IMR-90 (cell line): ENCODE results near the gene LTBP4. TPM values are rescaled to one million over a fixed set of nuclear protein-coding genes. Genes with fewer than 3 reads are reported as not detected.

Experiments
- ATAC-seq: fragments of 200-7000 bp; cut with Tn5 transposase; 2 replicates; pipeline ENCODE4 v1.9.1; 2020; ENCODE audit warnings: low read depth, mild to moderate bottlenecking, moderate library complexity
- BruUV-seq: library from RNA; stranded (reverse); fragments of 400-500 nt; replicated peaks from 2 replicates; lab custom pipeline; 2021; lab: Mats Ljungman, UMichigan
- CTCF ChIA-PET: fragments of 300-600 bp; formaldehyde crosslinking; extraction: SDS; loops from one replicate; lab custom pipeline; 2021; ENCODE audit warnings: antibody characterized with exemption; lab: Yijun Ruan, JAX
- POLR2A ChIA-PET: fragments of 300-600 bp; sonication (Branson Sonifier 250); formaldehyde crosslinking; loops from one replicate; lab custom pipeline; 2022; ENCODE audit warnings: antibody characterized with exemption; ENCODE audit not compliant: unreplicated experiment; lab: Charles Lee
- DNase-seq: peaks from one replicate; pipeline ENCODE4 v3.0.0; 2013
- H2AFZ ChIP-seq: replicated peaks from 2 replicates; pipeline ENCODE3; 2013; ENCODE audit warnings: low read length, mild to moderate bottlenecking; ENCODE audit not compliant: poor library complexity
- H2AK5ac ChIP-seq: 2 replicates; pipeline ENCODE4 v1.6.1; 2013; ENCODE audit warnings: low read depth, low read length, inconsistent platforms
- H2AK9ac ChIP-seq: replicated peaks from 2 replicates; pipeline ENCODE3; 2013; ENCODE audit warnings: mild to moderate bottlenecking, low read depth, low read length, moderate library complexity; ENCODE audit not compliant: poor library complexity
- H2BK120ac ChIP-seq: 2 replicates; pipeline ENCODE4 v1.6.1; 2013; ENCODE audit warnings: low read depth, low read length, inconsistent platforms
- H2BK15ac ChIP-seq: 3 replicates; pipeline ENCODE4 v1.6.1; 2013; ENCODE audit warnings: low read depth, low read length, inconsistent platforms
- H2BK20ac ChIP-seq: 2 replicates; pipeline ENCODE4 v1.6.1; 2013; ENCODE audit warnings: low read depth, mild to moderate bottlenecking, inconsistent platforms, low read length, moderate library complexity
- H2BK5ac ChIP-seq: 2 replicates; pipeline ENCODE4 v1.6.1; 2013; ENCODE audit warnings: mild to moderate bottlenecking, low read depth, low read length, inconsistent platforms; ENCODE audit not compliant: poor library complexity, severe bottlenecking
- H3K14ac ChIP-seq: replicated peaks from 2 replicates; pipeline ENCODE4 v1.6.1; 2013; ENCODE audit warnings: low read depth, low read length, inconsistent platforms
- H3K18ac ChIP-seq: 2 replicates; pipeline ENCODE4 v1.6.1; 2013; ENCODE audit warnings: low read depth, low read length, control low read depth
- H3K23ac ChIP-seq: 2 replicates; pipeline ENCODE4 v1.6.1; 2013; ENCODE audit warnings: low read depth, low read length, inconsistent platforms
- H3K27ac ChIP-seq: 2 replicates; pipeline ENCODE4 v1.5.1; 2013; ENCODE audit warnings: mild to moderate bottlenecking, control low read depth, low read length; ENCODE audit not compliant: insufficient read depth
- H3K27me3 ChIP-seq: 2 replicates; pipeline ENCODE4 v1.6.1; 2013; ENCODE audit warnings: low read length; ENCODE audit not compliant: control insufficient read depth, insufficient read depth
- H3K36me3 ChIP-seq: 2 replicates; pipeline ENCODE4 v1.6.1; 2013; ENCODE audit warnings: low read length, mixed read lengths; ENCODE audit not compliant: control insufficient read depth, insufficient read depth
- H3K4ac ChIP-seq: 2 replicates; pipeline ENCODE4 v1.6.1; 2013; ENCODE audit warnings: low read depth, low read length, inconsistent platforms
- H3K4me1 ChIP-seq: 2 replicates; pipeline ENCODE4 v1.6.1; 2013; ENCODE audit warnings: low read length, mixed read lengths; ENCODE audit not compliant: control insufficient read depth, insufficient read depth
- H3K4me2 ChIP-seq: 2 replicates; pipeline ENCODE4 v1.6.1; 2013; ENCODE audit warnings: low read depth, mild to moderate bottlenecking, control low read depth, low read length, moderate library complexity
- H3K4me3 ChIP-seq: 2 replicates; pipeline ENCODE4 v1.5.1; 2013; ENCODE audit warnings: low read depth, mild to moderate bottlenecking, control low read depth, low read length, moderate library complexity; ENCODE audit not compliant: insufficient read depth
- H3K56ac ChIP-seq: 2 replicates; pipeline ENCODE4 v1.6.1; 2013; ENCODE audit warnings: low read length, inconsistent platforms; ENCODE audit not compliant: insufficient read depth; ENCODE audit errors: extremely low read depth
- H3K79me1 ChIP-seq, 2 experiments: 2 replicates each; pipeline ENCODE4 v1.6.1; 2013; ENCODE audit warnings: low read length in 2 of 2, inconsistent platforms in 1 of 2, low read depth in 1 of 2
- H3K9ac ChIP-seq: 2 replicates; pipeline ENCODE4 v1.6.1; 2013; ENCODE audit warnings: low read depth, low read length, control low read depth
- H3K9me1 ChIP-seq: 2 replicates; pipeline ENCODE4 v1.6.1; 2013; ENCODE audit warnings: low read length, inconsistent platforms; ENCODE audit not compliant: insufficient read depth
- H3K9me3 ChIP-seq: 2 replicates; pipeline ENCODE4 v1.6.1; 2013; ENCODE audit warnings: low read length; ENCODE audit not compliant: control insufficient read depth, insufficient read depth
- H4K20me1 ChIP-seq: 2 replicates; pipeline ENCODE4 v1.6.1; 2013; ENCODE audit warnings: low read length, inconsistent platforms; ENCODE audit not compliant: insufficient read depth
- H4K5ac ChIP-seq: 2 replicates; pipeline ENCODE4 v1.6.1; 2013; ENCODE audit warnings: mild to moderate bottlenecking, low read depth, low read length, control low read depth
- H4K8ac ChIP-seq, 2 experiments: 2 replicates each; pipeline ENCODE4 v1.6.1; 2013; ENCODE audit warnings: low read depth in 2 of 2, low read length in 2 of 2, control low read depth in 1 of 2, inconsistent platforms in 1 of 2
- H4K91ac ChIP-seq: 2 replicates; pipeline ENCODE4 v1.6.1; 2013; ENCODE audit warnings: low read depth, low read length, inconsistent platforms; ENCODE audit not compliant: insufficient read depth
- CEBPB ChIP-seq: IDR thresholded peaks from 2 replicates; pipeline ENCODE4 v1.6.1; 2012; ENCODE audit warnings: low read depth, low read length, improper control_type of control experiment
- CTCF ChIP-seq: conservative IDR thresholded peaks from 2 replicates; pipeline ENCODE4 v1.5.1; 2012; ENCODE audit warnings: mild to moderate bottlenecking, low read depth, low read length, improper control_type of control experiment
- FOS ChIP-seq: fragments of 150-350 bp; IDR thresholded peaks from 2 replicates; pipeline ENCODE4 v1.6.1; 2016; ENCODE audit warnings: low read depth, low read length
- MAFK ChIP-seq: IDR thresholded peaks from 2 replicates; pipeline ENCODE4 v1.6.1; 2012; ENCODE audit warnings: low read depth, low read length, improper control_type of control experiment
- MAZ ChIP-seq: IDR thresholded peaks from 2 replicates; pipeline ENCODE4 v1.6.1; 2012; ENCODE audit warnings: low read depth, mild to moderate bottlenecking, low read length, improper control_type of control experiment, moderate library complexity, borderline replicate concordance
- NFE2L2 ChIP-seq: fragments of 150-350 bp; IDR thresholded peaks from 2 replicates; pipeline ENCODE4 v1.6.1; 2016; ENCODE audit warnings: low read depth, mild to moderate bottlenecking, low read length
- RAD21 ChIP-seq: IDR thresholded peaks from 2 replicates; pipeline ENCODE4 v1.6.1; 2012; ENCODE audit warnings: low read length, improper control_type of control experiment
- RCOR1 ChIP-seq: IDR thresholded peaks from 2 replicates; pipeline ENCODE4 v1.6.1; 2012; ENCODE audit warnings: mild to moderate bottlenecking, low read length, improper control_type of control experiment; ENCODE audit not compliant: insufficient replicate concordance
- SMC3 ChIP-seq: fragments of 150-350 bp; IDR thresholded peaks from 2 replicates; pipeline ENCODE4 v1.6.1; 2016; ENCODE audit warnings: low read depth, mild to moderate bottlenecking, antibody characterized with exemption, low read length, moderate library complexity
- WGBS, 2 experiments: methylation state at CpG; one replicate each; pipeline versions ENCODE4 v1.1.5 to v1.1.7; 2013; ENCODE audit warnings: missing lambda C conversion rate in 2 of 2; ENCODE audit not compliant: insufficient read length in 1 of 2; ENCODE audit errors: extremely low coverage in 2 of 2; 5-methylcytosine and 5-hydroxymethylcytosine counted together
- dilution Hi-C: fragments of 300-500 bp; cut with HindIII; formaldehyde crosslinking; loops from one replicate; pipeline ENCODE4 v1.14.3; 2018; ENCODE audit warnings: low sequenced_read_pairs; ENCODE audit not compliant: unreplicated experiment
- in situ Hi-C: fragments of 300-500 bp; cut with MboI; formaldehyde crosslinking; loops from 3 replicates; pipeline ENCODE4 v1.14.3; 2019; ENCODE audit warnings: low sequenced_read_pairs, inconsistent platforms, mixed read lengths
- intact Hi-C: fragments of 100-400 bp; cut with micrococcal nuclease; formaldehyde crosslinking; loops from 2 replicates; pipeline ENCODE4 v1.10.0; 2022
- polyA plus RNA-seq, 3 experiments: library from polyadenylated mRNA; depleted of rRNA; stranded (reverse); fragments of >200 nt; gene quantifications; 2 replicates each; pipeline ENCODE4 v1.2.3, GENCODE V29; 2012; ENCODE audit warnings: low replicate concordance in 1 of 3
- total RNA-seq: library from RNA; depleted of rRNA; stranded (reverse); fragments of >200 nt; gene quantifications from 2 replicates; pipeline ENCODE4 v1.2.3, GENCODE V29; 2012
- TF ChIP-seq, protein P1 (sequence below): fragments of 150-350 bp; IDR thresholded peaks from 2 replicates; pipeline ENCODE4 v1.6.1; 2016; ENCODE audit warnings: low read depth, mild to moderate bottlenecking, low read length, moderate library complexity, borderline replicate concordance
- TF ChIP-seq, protein P2 (sequence below): fragments of 150-350 bp; IDR thresholded peaks from 2 replicates; pipeline ENCODE4 v1.6.1; 2017; ENCODE audit warnings: mild to moderate bottlenecking, antibody characterized with exemption, low read length, low read depth

LTBP4 gene
- total and polyA plus RNA-seq, 2 of the 4 experiments (the other 2 are of a cell fraction), result 14.7 to 70.3 TPM

- Histone ChIP-seq H3K27ac (no peak overlapping the region), H3K27me3 (no peaks in the 10 kb centered on the region), H3K9me3 (peaks cover 2% of the 10 kb centered on the region; the same call in 1 of the 2 replicates), H3K4ac (no peak overlapping the region), H3K9ac (no peak overlapping the region), H2BK5ac (no peak overlapping the region), H3K4me2 (no peak overlapping the region), H3K23ac (no peak overlapping the region), H3K56ac (no peak overlapping the region), H3K4me3 (no peak overlapping the region), H3K9me1 (peaks cover 14% of the 10 kb centered on the region), H2BK15ac (no peak overlapping the region), H2AK5ac (no peak overlapping the region), H2BK20ac (no peak overlapping the region), H3K4me1 (no peaks in the 10 kb centered on the region; the same call in 1 of the 2 replicates), H3K79me1 (peaks cover 7 to 21% of the 10 kb centered on the region in 2 experiments; a peak in 3 of 4 replicates), H3K18ac (no peak overlapping the region), H2AFZ (no peak overlapping the region), H2AK9ac (no peak overlapping the region), H4K20me1 (0 out of 2 replicates have a peak, but pooled peaks cover 6% of the 10 kb centered on the region), H4K91ac (no peak overlapping the region), H4K8ac (no peak overlapping the region), H2BK120ac (no peak overlapping the region), H3K36me3 (peaks cover 86% of the 10 kb centered on the region), H4K5ac (no peak overlapping the region), H3K14ac (no peak overlapping the region)
- in situ Hi-C loops, result loop anchor here (25.0 kb wide), 1 partner anchor 591 kb away; the partner anchor contains the start of gene HNRNPUL1
- ChIA-PET POLR2A (no interaction called here), CTCF (no interaction called here)
- BruUV-seq, result no TSS peak
- 83% methylated on average over 2 of the region's 9 CpGs; no CpG with 5 or more reads in 1 of the 2 experiments for WGBS, 2 experiments
- intact Hi-C loops, result no loop called here
- dilution Hi-C loops, result no loop called here
- TF ChIP-seq RAD21, result no peak
- TF ChIP-seq NFE2L2, result no peak
- TF ChIP-seq SMC3, result no peak
- no peak for TF ChIP-seq RCOR1
- no peak for TF ChIP-seq CEBPB
- no peak for TF ChIP-seq MAZ
- TF ChIP-seq, protein P1, sequence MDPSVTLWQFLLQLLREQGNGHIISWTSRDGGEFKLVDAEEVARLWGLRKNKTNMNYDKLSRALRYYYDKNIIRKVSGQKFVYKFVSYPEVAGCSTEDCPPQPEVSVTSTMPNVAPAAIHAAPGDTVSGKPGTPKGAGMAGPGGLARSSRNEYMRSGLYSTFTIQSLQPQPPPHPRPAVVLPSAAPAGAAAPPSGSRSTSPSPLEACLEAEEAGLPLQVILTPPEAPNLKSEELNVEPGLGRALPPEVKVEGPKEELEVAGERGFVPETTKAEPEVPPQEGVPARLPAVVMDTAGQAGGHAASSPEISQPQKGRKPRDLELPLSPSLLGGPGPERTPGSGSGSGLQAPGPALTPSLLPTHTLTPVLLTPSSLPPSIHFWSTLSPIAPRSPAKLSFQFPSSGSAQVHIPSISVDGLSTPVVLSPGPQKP, result no peak
- TF ChIP-seq, protein P2, sequence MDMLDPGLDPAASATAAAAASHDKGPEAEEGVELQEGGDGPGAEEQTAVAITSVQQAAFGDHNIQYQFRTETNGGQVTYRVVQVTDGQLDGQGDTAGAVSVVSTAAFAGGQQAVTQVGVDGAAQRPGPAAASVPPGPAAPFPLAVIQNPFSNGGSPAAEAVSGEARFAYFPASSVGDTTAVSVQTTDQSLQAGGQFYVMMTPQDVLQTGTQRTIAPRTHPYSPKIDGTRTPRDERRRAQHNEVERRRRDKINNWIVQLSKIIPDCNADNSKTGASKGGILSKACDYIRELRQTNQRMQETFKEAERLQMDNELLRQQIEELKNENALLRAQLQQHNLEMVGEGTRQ, result no peak
- no peak for TF ChIP-seq CTCF
- no peak for TF ChIP-seq MAFK
- no peak for TF ChIP-seq FOS
- DNase-seq, result no peak
- no peak for ATAC-seq
Measured at GRCh38 chr19:40671404-40671803, 70.2 kb downstream of the LTBP4 start.
